ENCODE results near the gene PDE1C. TPM values are rescaled to one million over a fixed set of nuclear protein-coding genes. Genes with fewer than 3 reads are reported as not detected.

Gene PDE1C
- total RNA-seq, 2 donors from 2014 or later, result 0.26 to 0.60 TPM

- Mint-ChIP-seq H3K36me3 (ENCODE audit: low read depth) (no peaks in the 10 kb centered on the region), H3K9me3 (peaks cover 18% of the 10 kb centered on the region), H3K27ac (no peak overlapping the region), H3K27me3 (ENCODE audit: insufficient read depth) (peaks cover 42% of the 10 kb centered on the region), H3K4me1 (no peaks in the 10 kb centered on the region), H3K4me3 (no peak overlapping the region)
- Histone ChIP-seq H3K4me3 (ENCODE audit: low read length) (no peak overlapping the region), H3K4me1 (ENCODE audit: control insufficient read depth, insufficient read depth, low read length) (no peaks in the 10 kb centered on the region), H3K27me3 (ENCODE audit: control insufficient read depth, insufficient read depth, low read length, poor library complexity, severe bottlenecking) (no peaks in the 10 kb centered on the region), H3K9ac (ENCODE audit: extremely low read depth, low read length, poor library complexity, severe bottlenecking) (no peak overlapping the region), H3K9me3 (ENCODE audit: control insufficient read depth, low read length) (no peaks in the 10 kb centered on the region), H3K36me3 (ENCODE audit: control insufficient read depth, insufficient read depth, low read length) (no peaks in the 10 kb centered on the region), H3K27ac (ENCODE audit: low read depth, low read length) (no peak overlapping the region)
- WGBS, 2 experiments (ENCODE audit: insufficient coverage in 1 of 2, insufficient read length in 1 of 2), result 96 to 100% methylated on average over 2 to 7 of the region's 7 CpGs
- TF ChIP-seq, protein P1, sequence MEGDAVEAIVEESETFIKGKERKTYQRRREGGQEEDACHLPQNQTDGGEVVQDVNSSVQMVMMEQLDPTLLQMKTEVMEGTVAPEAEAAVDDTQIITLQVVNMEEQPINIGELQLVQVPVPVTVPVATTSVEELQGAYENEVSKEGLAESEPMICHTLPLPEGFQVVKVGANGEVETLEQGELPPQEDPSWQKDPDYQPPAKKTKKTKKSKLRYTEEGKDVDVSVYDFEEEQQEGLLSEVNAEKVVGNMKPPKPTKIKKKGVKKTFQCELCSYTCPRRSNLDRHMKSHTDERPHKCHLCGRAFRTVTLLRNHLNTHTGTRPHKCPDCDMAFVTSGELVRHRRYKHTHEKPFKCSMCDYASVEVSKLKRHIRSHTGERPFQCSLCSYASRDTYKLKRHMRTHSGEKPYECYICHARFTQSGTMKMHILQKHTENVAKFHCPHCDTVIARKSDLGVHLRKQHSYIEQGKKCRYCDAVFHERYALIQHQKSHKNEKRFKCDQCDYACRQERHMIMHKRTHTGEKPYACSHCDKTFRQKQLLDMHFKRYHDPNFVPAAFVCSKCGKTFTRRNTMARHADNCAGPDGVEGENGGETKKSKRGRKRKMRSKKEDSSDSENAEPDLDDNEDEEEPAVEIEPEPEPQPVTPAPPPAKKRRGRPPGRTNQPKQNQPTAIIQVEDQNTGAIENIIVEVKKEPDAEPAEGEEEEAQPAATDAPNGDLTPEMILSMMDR (conservative IDR thresholded peaks at IDR 0.05), result no peak
- no peak for DNase-seq
These were observed 99.0 kb downstream of the PDE1C start for GRCh38 chr7:31971049-31971667.

DNA sequence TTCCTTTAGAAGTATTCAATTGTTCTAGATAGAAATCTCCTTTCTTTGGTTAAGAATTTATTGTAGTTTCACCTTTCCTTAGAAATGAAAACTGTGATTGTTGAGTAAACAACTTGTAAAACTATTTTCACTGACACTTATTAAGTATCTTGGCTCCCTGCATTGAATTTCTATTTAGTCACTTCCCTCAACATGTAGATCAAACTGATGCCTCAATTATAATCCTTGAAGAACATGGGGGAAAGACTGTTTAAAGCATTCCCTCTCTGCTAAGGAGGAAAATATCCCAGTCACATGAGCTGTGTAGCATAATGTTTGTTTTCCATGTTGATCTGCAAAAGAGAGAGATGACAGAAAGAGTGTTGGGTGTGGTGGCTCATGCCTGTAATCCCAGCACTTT lies 99.7 kb downstream of the PDE1C start:
- TF ChIP-seq, protein P1 (conservative IDR thresholded peaks at IDR 0.05), result no peak
- Histone ChIP-seq H3K36me3 (ENCODE audit: control insufficient read depth, insufficient read depth, low read length) (no peaks in the 10 kb centered on the region), H3K4me1 (ENCODE audit: control insufficient read depth, insufficient read depth, low read length) (no peaks in the 10 kb centered on the region), H3K27ac (ENCODE audit: low read depth, low read length) (no peak overlapping the region), H3K9me3 (ENCODE audit: control insufficient read depth, low read length) (no peaks in the 10 kb centered on the region), H3K4me3 (ENCODE audit: low read length) (no peak overlapping the region), H3K9ac (ENCODE audit: extremely low read depth, low read length, poor library complexity, severe bottlenecking) (no peak overlapping the region), H3K27me3 (ENCODE audit: control insufficient read depth, insufficient read depth, low read length, poor library complexity, severe bottlenecking) (no peaks in the 10 kb centered on the region)
- H3K4me3 Mint-ChIP-seq, result no peak overlapping the region
- no peak for DNase-seq
- H3K4me1 Mint-ChIP-seq, result no peaks in the 10 kb centered on the region
- peaks cover 37% of the 10 kb centered on the region for H3K27me3 Mint-ChIP-seq (ENCODE audit: insufficient read depth)
- H3K36me3 Mint-ChIP-seq (ENCODE audit: low read depth), result no peaks in the 10 kb centered on the region
- no peak overlapping the region for H3K27ac Mint-ChIP-seq
- peaks cover 22% of the 10 kb centered on the region for H3K9me3 Mint-ChIP-seq

- Histone ChIP-seq H3K4me3 (ENCODE audit: low read length) (peak overlapping the region; percentile 33), H3K36me3 (ENCODE audit: control insufficient read depth, insufficient read depth, low read length) (no peaks in the 10 kb centered on the region), H3K4me1 (ENCODE audit: control insufficient read depth, insufficient read depth, low read length) (no peaks in the 10 kb centered on the region), H3K27ac (ENCODE audit: low read depth, low read length) (no peak overlapping the region), H3K27me3 (ENCODE audit: control insufficient read depth, insufficient read depth, low read length, poor library complexity, severe bottlenecking) (no peaks in the 10 kb centered on the region), H3K9me3 (ENCODE audit: control insufficient read depth, low read length) (peaks cover 8% of the 10 kb centered on the region), H3K9ac (ENCODE audit: extremely low read depth, low read length, poor library complexity, severe bottlenecking) (no peak overlapping the region)
- Mint-ChIP-seq H3K36me3 (ENCODE audit: low read depth) (no peaks in the 10 kb centered on the region), H3K27ac (no peak overlapping the region), H3K9me3 (peaks cover 42% of the 10 kb centered on the region), H3K4me3 (no peak overlapping the region), H3K27me3 (ENCODE audit: insufficient read depth) (peaks cover 19% of the 10 kb centered on the region), H3K4me1 (no peaks in the 10 kb centered on the region)
- 96 to 97% methylated on average over 8 of the region's 8 CpGs for WGBS, 2 experiments (ENCODE audit: insufficient coverage in 1 of 2, insufficient read length in 1 of 2)
- TF ChIP-seq, protein P1 (conservative IDR thresholded peaks at IDR 0.05), result no peak
- DNase-seq, result no peak
These were observed 106.5 kb downstream of the PDE1C start for GRCh38 chr7:31963569-31964175.

Data from endodermal cell (in vitro differentiated cells).